ENCODE measurements around the gene ARMC8.
A peak's percentile ranks its signal among the peaks of the same experiment; 100 is the strongest.

The ARMC8 gene

DNA sequence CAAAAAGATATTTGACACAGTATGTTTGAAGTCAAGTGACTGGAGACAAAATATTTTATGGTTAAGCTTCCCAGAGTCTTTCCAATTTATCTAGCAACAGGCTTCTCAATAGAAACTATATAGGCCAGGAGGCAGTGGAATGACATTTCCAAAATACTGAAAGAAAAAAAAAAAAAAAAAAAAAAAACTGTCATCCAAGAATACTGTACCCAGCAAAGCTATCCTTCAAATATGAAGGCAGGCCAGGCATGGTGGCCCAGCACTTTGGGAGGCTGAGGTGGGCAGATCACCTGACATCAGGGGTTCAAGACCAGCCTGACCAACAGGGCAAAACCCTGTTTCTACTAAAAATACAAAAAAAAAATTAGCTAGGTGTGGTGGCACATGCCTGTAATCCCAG, 121.7 kb downstream of the ARMC8 start:
- no peak for DNase-seq (ENCODE audit: low spot score)

- DNase-seq (ENCODE audit: low spot score), result no peak
Observed at GRCh38 chr3:138310494-138310893, 123.4 kb downstream of the ARMC8 start.

DNA sequence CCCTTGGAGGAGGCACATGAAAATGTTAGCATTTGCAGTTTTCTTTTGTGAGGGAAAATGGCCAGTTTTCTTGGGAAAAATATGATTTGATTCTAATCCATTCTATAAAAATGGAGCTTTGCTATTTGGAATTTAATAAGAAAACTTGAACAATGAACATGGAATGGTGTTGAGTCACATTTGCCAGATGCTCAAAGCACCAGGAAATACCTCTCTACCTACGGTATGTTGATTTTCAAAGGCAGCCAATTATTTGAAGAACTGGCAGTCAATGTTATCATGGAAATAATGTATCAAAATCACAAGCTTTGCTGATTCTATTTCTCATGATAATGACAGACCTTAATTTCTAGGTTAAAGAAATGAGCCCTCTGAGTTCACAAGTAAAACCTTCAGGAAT, 127.7 kb downstream of the ARMC8 start:
- DNase-seq (ENCODE audit: low spot score), result no peak

DNA sequence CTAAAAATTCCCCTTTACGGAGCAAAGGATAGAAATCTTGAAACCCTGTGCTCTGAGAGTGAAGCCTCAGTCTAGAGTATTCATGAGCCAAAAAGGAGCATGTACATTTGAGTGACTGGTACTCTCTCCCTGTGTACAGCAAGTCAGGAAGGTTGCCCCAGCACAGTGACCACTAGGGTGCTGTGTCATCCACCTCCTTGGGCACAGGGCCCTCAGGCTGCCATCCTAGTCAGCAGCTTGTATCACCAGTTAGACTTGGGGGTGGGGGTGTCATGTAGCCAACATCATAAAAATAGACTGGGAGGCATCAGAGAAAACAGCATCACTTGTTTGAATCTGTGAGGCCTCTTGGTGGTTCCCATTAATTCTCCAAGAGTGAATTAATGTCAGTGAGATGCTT, 130.6 kb downstream of the ARMC8 start:
- no peak for DNase-seq (ENCODE audit: low spot score)

DNA sequence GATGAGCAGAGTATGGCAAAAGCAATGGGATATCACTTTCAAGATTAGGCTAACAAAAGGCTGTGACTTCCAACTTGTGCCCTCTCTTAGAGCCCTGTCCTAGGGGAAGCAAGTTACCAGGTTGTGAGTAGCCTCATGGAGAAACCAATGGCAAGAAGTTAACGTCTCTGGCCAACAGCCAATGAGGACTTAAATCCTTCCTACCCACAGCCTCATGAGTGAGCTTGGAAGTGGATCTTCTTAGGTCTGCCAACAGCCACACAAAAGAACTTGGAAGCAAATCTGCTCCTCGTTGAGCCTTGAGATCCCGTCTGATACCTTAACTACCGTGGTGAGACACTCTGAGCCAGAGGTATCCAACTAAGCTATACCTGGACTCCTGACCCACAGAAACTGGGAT, 136.9 kb downstream of the ARMC8 start:
- no peak for DNase-seq (ENCODE audit: low spot score)

DNA sequence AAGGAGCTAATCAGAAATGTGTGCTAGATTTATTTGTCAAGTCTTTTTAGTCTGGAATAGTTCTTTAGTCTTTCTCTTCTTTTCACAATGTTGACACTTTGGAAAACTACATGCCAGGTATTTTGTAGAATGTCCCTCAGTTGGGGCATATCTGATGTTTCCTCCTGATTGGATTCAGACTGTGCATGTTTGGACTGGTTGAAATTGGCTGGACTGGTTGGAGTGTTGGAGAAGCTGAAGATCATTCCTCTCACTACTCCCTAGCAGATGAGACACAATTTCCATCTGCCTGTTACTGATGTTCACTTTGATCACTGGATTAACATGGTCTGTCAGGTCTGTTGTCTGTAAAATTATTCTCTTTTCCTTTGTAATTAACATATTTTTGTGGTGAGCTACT, 138.9 kb downstream of the ARMC8 start:
- no peak for DNase-seq (ENCODE audit: low spot score)

GRCh38 chr3:138326866-138327595, 139.9 kb downstream of the ARMC8 start:
- no peak for DNase-seq (ENCODE audit: low spot score)

GRCh38 chr3:138327831-138328230, 140.7 kb downstream of the ARMC8 start:
- no peak for DNase-seq (ENCODE audit: low spot score)

DNA sequence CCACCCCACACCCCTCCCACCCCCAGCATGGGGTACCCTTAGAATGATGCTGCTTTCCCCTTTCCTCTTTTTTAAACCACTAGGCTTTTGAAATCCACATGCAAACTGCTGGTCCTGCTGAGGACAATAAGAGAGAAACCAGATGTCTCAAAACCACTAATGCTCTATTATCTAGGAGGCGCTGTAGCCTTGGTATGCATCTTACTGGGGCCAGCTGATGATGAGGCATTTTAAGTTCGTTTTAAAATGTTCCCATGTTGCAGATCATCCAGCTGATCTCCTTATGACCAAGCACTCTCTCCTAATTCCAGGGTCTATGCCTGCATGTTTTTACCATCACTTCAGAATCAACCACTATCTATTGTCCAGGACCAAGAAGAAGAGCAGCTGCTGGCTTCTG, 141.2 kb downstream of the ARMC8 start:
- DNase-seq (ENCODE audit: low spot score), result no peak

DNA sequence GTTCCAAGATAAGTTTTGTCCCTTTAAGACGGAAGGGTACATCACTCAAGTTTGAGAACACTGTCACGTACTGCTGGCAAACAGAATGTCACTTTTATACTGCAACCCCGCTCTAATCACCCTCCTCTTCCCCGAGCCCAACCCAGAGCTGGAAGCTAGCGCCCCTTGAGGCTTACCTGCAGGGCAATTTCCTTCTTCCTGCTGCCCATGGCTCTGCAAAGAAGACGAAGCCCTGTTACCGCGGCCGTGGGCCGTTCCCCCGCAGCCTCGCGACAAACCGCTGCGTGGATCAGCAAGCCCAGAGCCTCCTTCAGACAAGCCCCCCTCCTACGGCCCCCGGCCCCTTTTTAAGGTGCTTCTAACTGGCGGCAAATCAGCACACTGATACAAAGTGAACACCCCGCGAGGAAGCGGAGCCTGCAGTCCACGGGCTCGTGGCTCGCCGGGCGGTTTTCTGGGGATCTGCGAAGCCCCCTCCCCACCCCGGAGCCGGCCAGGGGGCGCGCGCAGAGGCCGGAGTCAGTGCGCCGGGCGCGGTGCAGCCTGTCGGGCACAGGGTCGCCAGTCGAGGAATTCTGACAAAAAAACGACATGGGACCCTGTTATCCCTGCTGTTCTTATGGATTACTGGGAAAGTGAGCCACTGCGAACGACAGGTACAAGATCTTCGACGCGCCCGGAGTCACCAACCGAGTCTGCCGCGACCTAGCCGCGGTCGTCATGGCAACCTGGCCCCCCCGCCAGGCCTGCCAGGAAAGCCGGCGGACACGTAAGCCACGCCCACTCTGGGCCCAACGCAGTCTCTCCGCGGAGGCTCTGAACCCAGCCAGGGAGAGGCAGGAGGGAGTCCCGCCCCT, 142.3 kb downstream of the ARMC8 start, which contains the start of gene NME9:
TSS of gene NME9 (minus strand) at position 725 of the 857 bp plus-strand sequence. CDS start at position 209, 516 bp downstream.
- peak; percentile 72 for DNase-seq (ENCODE audit: low spot score)

DNA sequence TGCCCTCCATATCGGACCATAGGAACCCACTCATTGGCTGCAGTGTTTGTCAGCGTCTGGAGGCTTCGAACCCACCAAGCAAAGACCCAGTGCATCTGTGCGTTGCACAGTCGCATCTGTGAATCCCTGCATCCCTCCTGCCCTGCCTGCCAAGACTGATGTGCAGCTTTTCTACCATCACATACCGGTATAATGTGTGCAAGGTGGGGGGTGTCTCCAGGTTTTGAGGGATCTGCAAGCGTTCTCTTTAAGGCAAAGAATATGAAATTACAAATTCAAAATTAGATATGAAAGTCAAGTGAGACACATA, 142.8 kb downstream of the ARMC8 start:
- no peak for DNase-seq (ENCODE audit: low spot score)

DNA sequence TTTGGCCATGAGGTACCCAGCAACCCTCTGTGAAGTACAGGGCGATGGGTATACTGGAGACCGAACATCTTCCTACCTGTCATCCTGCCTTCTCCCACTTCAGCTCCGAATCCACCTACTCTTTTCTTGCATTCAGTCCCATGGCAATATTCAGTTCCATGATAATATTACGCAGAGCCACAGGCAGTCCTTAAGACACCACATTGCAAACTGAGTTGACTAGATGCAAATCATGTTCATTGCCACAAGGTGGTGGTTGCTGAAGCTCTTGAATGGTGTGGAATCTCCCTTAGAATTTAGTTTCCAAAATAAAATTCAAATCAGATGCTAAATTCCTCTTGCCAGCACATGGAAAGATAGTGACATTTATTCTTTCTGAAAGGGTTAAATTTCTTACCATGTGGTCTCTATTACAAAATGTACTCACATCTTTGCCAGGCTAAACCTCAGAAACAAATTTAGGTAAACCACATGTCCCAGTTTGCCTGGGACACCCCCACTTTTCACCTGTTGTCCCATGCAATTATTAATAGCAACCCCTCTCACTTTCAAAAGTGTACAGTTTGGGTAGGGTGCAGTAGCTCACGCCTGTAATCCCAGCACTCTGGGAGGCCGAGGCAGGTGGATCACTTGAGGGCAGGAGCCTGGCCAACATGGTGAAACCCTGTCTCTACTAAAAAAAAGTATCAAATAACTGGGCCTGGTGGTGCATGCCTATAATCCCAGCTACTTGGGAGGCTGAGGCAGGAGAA, 144.2 kb downstream of the ARMC8 start:
- DNase-seq (ENCODE audit: low spot score), result no peak

- no peak for DNase-seq (ENCODE audit: low spot score)
Observed at GRCh38 chr3:138332472-138333073, 145.5 kb downstream of the ARMC8 start.

DNA sequence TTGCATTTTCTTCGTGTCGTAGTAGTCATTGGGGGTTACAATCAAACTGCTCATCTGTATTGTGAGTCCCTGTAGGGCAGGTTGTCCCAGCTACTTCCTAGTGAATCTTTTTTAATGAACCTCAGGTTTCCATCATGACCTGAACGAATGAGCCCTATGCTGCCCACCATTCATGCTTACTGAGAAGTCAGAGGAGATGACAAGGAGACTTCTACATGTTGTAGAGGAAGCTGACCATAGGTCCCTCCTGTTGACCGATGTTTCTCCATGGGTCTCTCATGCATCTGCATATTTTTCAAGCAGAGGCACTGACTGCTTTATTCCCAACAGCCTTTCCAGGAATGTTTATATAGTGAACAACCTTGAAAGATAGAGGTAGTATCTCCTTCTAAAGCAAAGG, 147.5 kb downstream of the ARMC8 start:
- DNase-seq (ENCODE audit: low spot score), result no peak

GRCh38 chr3:138336454-138336999, 149.4 kb downstream of the ARMC8 start:
- no peak for DNase-seq (ENCODE audit: low spot score)

DNA sequence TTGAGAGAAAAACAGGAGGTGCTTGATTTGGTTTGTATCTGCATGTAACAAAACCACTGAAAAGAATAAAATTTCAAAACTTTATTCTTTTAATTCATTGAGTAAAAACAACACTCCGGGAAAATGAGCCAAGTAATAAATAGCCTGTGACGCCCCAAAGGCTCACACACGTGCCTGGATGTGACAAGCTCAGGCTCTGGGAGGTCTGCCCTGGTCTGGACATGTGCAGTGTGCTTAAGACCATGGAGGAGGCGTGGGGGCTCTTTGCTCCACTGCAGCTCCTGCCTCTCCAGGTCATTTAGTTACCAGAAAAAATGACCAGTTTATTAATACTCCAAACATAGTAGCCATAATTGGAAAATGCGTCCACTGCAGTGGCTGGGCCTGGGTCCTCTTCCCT, 151.1 kb downstream of the ARMC8 start:
- no peak for DNase-seq (ENCODE audit: low spot score)

DNA sequence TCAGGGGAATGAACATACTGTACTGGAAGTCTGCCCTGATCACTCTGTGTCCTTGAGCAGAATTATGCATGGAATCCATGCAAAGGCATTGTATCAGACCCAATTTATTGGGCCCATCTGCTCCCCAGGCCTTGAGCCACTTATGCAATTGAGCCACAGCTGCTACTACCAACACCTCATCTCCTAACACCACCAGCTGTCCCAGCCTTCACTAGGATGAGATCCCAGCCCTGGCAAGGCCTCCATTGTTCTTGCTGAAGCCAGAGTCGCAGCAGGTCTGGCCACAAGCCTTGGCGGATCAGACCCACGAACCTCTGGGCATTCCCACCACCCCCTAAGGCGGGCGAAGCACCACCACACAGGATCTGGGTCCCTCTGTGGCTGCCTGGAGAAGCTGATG, 151.7 kb downstream of the ARMC8 start:
- no peak for DNase-seq (ENCODE audit: low spot score)

GRCh38 chr3:138340511-138340910, 153.4 kb downstream of the ARMC8 start:
- DNase-seq (ENCODE audit: low spot score), result no peak

- no peak for DNase-seq (ENCODE audit: low spot score)
Observed at GRCh38 chr3:138344754-138345153, 157.7 kb downstream of the ARMC8 start.
